Gastrocnemius medialis (tissue), 4 donors: Measurements from ENCODE around the gene ESRRB.

Experiments used
- CTCF ChIP-seq, 5 experiments: fragments of 450-650 bp in 3 of 5; fragments of 200-600 bp in 2 of 5; sonication (generic) in 2 of 5; IDR thresholded peaks in 4 of 5; conservative IDR thresholded peaks in 1 of 5; 1 replicate in 4 of 5; 2 replicates in 1 of 5; pipeline ENCODE4 v1.5.1; 2016 to 2019; ENCODE audit warnings: antibody characterized with exemption in 5 of 5, mild to moderate bottlenecking in 3 of 5, moderate library complexity in 3 of 5
- POLR2A ChIP-seq, 2 donors: fragments of 450-650 bp; IDR thresholded peaks; one replicate each; pipeline ENCODE4 v1.6.1; 2017; ENCODE audit warnings: antibody characterized with exemption in 2 of 2, mild to moderate bottlenecking in 2 of 2, moderate library complexity in 2 of 2

DNA sequence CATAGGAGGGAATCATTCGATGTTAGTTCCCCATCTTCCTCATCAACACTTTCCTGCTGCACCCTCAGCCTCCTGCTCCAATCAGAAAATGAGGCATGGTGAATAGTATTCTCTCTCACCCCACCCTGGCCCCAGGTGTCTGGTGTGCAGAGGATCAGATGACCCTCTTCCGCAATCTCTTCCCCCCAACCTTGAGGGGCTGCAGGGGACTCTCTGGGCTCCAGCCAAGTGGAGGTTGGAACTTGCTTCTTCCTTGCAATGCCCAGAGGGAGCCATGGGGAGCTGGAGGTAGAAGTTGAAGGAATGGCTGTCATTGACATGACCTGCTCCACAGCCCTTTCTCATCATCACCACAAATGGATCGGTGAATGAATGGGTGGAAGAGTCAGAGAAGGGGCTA lies 20.2 kb upstream of the ESRRB start:
- no peak for TF ChIP-seq CTCF (IDR thresholded peaks at IDR 0.05 in 4 of 5, conservative IDR thresholded peaks at IDR 0.05 in 1 of 5)
- TF ChIP-seq POLR2A (IDR thresholded peaks at IDR 0.05) = no peak
